ENCODE results near the gene FANK1. TPM values are rescaled to one million over a fixed set of nuclear protein-coding genes. Genes with fewer than 3 reads are reported as not detected.

FANK1 gene
- total RNA-seq, 1 experiment from 2014 or later = 2.5 TPM

DNA sequence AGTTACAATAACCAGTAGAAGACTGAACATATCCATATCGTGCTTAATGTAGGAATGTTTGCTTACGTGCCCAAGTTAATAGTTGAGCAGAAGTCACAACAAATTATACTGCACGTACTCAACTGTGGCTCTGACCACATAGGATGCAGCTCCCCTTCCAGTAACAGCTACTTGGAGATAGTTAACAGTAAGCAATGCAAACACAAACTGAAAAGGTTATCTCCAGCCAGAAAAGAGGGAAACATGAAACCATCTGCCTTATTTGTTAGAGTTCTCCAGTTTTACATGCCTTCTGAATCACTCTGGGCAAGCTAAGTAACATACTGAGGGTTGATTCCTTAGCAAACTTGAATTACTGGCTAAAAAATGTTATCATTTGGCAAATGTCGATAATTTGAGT is 25.0 kb upstream of the FANK1 start:
- ChIA-PET CTCF (interaction anchor here (0.7 to 4.7 kb wide), 4 partner anchors 20 to 633 kb away, joined by 3 to 37 read pairs (median 4); no protein-coding TSS in a partner anchor), POLR2A (interaction anchor here (1.5 kb wide), 1 partner anchor 15 kb away, joined by 3 read pairs; no protein-coding TSS in a partner anchor)
- Mint-ChIP-seq H3K27ac (ENCODE audit: low read depth, unreplicated experiment) (no peak overlapping the region), H3K27me3 (ENCODE audit: insufficient read depth, unreplicated experiment) (no peaks in the 10 kb centered on the region), H3K4me3 (ENCODE audit: unreplicated experiment) (no peak overlapping the region), H3K36me3 (ENCODE audit: insufficient read depth, unreplicated experiment) (peaks cover 32% of the 10 kb centered on the region), H3K9me3 (ENCODE audit: unreplicated experiment) (no peaks in the 10 kb centered on the region), H3K4me1 (ENCODE audit: insufficient read depth, unreplicated experiment) (peaks cover 5% of the 10 kb centered on the region)
- intact Hi-C loops (cut with micrococcal nuclease) = no loop called here
- no TSS peak for BruUV-seq (replicated peaks)
- TF ChIP-seq, protein P1, sequence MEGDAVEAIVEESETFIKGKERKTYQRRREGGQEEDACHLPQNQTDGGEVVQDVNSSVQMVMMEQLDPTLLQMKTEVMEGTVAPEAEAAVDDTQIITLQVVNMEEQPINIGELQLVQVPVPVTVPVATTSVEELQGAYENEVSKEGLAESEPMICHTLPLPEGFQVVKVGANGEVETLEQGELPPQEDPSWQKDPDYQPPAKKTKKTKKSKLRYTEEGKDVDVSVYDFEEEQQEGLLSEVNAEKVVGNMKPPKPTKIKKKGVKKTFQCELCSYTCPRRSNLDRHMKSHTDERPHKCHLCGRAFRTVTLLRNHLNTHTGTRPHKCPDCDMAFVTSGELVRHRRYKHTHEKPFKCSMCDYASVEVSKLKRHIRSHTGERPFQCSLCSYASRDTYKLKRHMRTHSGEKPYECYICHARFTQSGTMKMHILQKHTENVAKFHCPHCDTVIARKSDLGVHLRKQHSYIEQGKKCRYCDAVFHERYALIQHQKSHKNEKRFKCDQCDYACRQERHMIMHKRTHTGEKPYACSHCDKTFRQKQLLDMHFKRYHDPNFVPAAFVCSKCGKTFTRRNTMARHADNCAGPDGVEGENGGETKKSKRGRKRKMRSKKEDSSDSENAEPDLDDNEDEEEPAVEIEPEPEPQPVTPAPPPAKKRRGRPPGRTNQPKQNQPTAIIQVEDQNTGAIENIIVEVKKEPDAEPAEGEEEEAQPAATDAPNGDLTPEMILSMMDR (IDR thresholded peaks at IDR 0.05; ENCODE audit: unreplicated experiment) = no peak
- DNase-seq (ENCODE audit: unreplicated experiment) = no peak

DNA sequence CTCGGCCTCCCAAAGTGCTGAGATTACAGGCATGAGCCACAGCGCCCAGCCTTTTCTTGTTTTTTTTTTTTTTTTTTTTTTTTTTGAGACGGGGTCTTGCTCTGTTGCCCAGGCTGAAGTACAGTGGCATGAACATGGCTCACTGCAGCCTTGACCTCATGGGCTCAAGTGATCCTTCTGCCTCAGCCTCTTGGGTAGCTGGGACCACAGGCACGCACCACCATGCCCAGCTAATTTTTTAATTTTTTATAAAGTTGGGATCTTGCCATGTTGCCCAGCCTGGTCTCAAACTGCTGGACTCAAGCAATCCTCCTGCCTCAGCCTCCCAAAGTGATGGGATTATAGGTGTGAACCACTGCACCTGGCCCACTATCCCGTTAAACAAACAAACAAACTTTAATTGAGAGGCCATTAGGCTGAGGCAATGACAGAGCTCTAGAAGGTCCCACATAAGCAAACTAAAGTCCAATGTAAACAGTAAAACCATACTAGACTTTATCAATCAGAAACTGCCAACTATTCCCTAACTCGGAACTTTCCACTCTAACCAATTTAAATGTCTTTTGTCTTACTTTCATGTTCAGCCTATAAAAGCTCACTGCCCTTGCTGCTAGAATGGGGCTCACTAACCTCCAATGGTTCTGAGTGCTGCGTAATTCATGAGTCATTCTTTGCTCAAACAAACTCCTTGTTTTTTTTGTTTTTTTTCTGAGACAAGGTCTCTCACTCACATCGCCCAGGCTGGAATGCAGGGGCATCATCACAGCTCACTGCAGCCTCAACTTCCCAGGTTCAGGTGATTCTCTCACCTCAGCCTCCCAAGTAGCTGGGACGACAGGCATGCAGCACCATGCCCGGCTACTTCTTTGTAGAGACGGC is 17.2 kb upstream of the FANK1 start:
- Mint-ChIP-seq H3K4me3 (ENCODE audit: unreplicated experiment) (no peak overlapping the region), H3K36me3 (ENCODE audit: insufficient read depth, unreplicated experiment) (peaks cover 34% of the 10 kb centered on the region), H3K9me3 (ENCODE audit: unreplicated experiment) (no peaks in the 10 kb centered on the region), H3K4me1 (ENCODE audit: insufficient read depth, unreplicated experiment) (peaks cover 16% of the 10 kb centered on the region), H3K27me3 (ENCODE audit: insufficient read depth, unreplicated experiment) (no peaks in the 10 kb centered on the region), H3K27ac (ENCODE audit: low read depth, unreplicated experiment) (peak overlapping the region; percentile 52)
- no TSS peak for BruUV-seq (replicated peaks)
- CTCF ChIA-PET = interaction anchor here (0.6 to 1.6 kb wide), 6 partner anchors 9 to 864 kb away, joined by 3 to 6 read pairs (median 4); no protein-coding TSS in a partner anchor
- intact Hi-C loops (cut with micrococcal nuclease) = no loop called here
- TF ChIP-seq, protein P1 (IDR thresholded peaks at IDR 0.05; ENCODE audit: unreplicated experiment) = no peak
- POLR2A ChIA-PET = interaction anchor here (0.6 to 1.5 kb wide), 5 partner anchors 9 to 18 kb away, joined by 3 to 5 read pairs (median 4); no protein-coding TSS in a partner anchor
- DNase-seq (ENCODE audit: unreplicated experiment) = peak; percentile 82

DNA sequence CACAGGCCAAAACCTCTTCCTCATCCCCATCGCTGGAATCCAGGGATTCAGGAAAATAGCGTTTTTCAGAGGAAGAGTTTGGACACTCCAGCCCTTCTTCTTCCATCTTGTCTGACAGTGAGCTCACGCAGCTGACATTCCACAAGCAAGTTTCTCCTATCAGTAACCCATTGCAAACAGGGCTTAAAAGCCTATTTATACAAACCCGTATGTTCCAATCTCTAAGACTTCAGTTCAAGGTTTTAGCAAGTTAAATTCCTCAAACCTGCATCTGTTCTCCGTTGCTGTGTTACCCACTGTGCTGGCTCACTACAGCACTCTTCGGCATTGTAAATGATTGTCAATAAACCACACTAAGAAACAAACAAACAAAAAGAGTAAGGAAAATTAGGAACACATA is 15.6 kb upstream of the FANK1 start:
- H3K36me3 Mint-ChIP-seq (ENCODE audit: insufficient read depth, unreplicated experiment) = peaks cover 18% of the 10 kb centered on the region
- H3K27me3 Mint-ChIP-seq (ENCODE audit: insufficient read depth, unreplicated experiment) = no peaks in the 10 kb centered on the region
- BruUV-seq (replicated peaks) = no TSS peak
- H3K27ac Mint-ChIP-seq (ENCODE audit: low read depth, unreplicated experiment) = no peak overlapping the region
- H3K4me3 Mint-ChIP-seq (ENCODE audit: unreplicated experiment) = no peak overlapping the region
- no peaks in the 10 kb centered on the region for H3K9me3 Mint-ChIP-seq (ENCODE audit: unreplicated experiment)
- no peak for DNase-seq (ENCODE audit: unreplicated experiment)
- ChIA-PET CTCF (interaction anchor here (0.5 to 1.8 kb wide), 4 partner anchors 12 to 80 kb away, joined by 3 to 13 read pairs (median 4); no protein-coding TSS in a partner anchor), POLR2A (no interaction called here)
- peaks cover 16% of the 10 kb centered on the region for H3K4me1 Mint-ChIP-seq (ENCODE audit: insufficient read depth, unreplicated experiment)
- intact Hi-C loops (cut with micrococcal nuclease) = no loop called here
- TF ChIP-seq, protein P1 (IDR thresholded peaks at IDR 0.05; ENCODE audit: unreplicated experiment) = no peak

DNA sequence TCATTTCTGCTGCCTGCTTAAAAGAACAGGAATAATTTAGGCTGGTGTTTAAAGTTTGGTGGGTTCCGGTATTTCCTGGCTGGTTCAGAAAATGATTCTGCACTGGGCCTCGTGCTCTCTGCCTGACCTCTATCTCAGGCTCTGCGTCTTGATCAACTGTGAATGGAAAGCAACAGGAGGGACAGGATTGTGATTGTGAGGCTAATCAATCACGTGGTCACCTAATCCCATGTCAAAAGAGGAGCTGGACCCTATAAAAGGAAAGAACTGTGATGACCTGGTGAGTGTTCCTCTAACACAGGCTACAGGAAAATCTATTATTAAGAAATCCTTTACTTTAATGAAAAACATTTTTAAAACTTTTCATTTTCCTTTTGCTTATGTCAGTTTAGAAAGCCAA is 15.2 kb upstream of the FANK1 start, which contains the start of gene DHX32:
DHX32 (minus strand) TSS at position 101 of the 400 bp plus-strand sequence. CDS start 468 bp downstream, outside the sequence.
- TF ChIP-seq, protein P1 (IDR thresholded peaks at IDR 0.05; ENCODE audit: unreplicated experiment) = no peak
- Mint-ChIP-seq H3K27ac (ENCODE audit: low read depth, unreplicated experiment) (peak within 1 kb of the TSS; percentile 52), H3K27me3 (ENCODE audit: insufficient read depth, unreplicated experiment) (no peaks in the 10 kb centered on the region), H3K4me3 (ENCODE audit: unreplicated experiment) (no peak within 1 kb of the TSS), H3K36me3 (ENCODE audit: insufficient read depth, unreplicated experiment) (peaks cover 14% of the 10 kb centered on the region), H3K4me1 (ENCODE audit: insufficient read depth, unreplicated experiment) (peaks cover 16% of the 10 kb centered on the region), H3K9me3 (ENCODE audit: unreplicated experiment) (no peaks in the 10 kb centered on the region)
- no TSS peak for BruUV-seq (replicated peaks)
- ChIA-PET POLR2A (no interaction called here), CTCF (interaction anchor here (0.5 to 1.8 kb wide), 2 partner anchors 12 to 80 kb away, joined by 3 to 13 read pairs; no protein-coding TSS in a partner anchor)
- intact Hi-C loops (cut with micrococcal nuclease) = no loop called here
- no peak for DNase-seq (ENCODE audit: unreplicated experiment)
